NCI-H2081 (cell line): ENCODE measurements around the gene EIF2D.

Experiments
- DNase-seq, 2 experiments: peaks; one replicate each; lab custom pipeline; 2025; lab: John Stamatoyannopoulos, UW

Gene EIF2D

GRCh38 chr1:206569556-206569955 is 42.7 kb downstream of the EIF2D start:
- DNase-seq: no peak

GRCh38 chr1:206568779-206569352 is 43.4 kb downstream of the EIF2D start:
- no peak for DNase-seq

GRCh38 chr1:206568256-206568655 is 44.0 kb downstream of the EIF2D start:
- no peak for DNase-seq

- DNase-seq: peak; percentile 71 to 86
Measured at GRCh38 chr1:206566999-206567398, 45.3 kb downstream of the EIF2D start.

GRCh38 chr1:206565995-206566394 is 46.3 kb downstream of the EIF2D start:
- no peak for DNase-seq

GRCh38 chr1:206563367-206564207 is 48.7 kb downstream of the EIF2D start:
- DNase-seq: no peak

GRCh38 chr1:206560007-206560716 is 52.1 kb downstream of the EIF2D start:
- no peak for DNase-seq

- no peak for DNase-seq
Measured at GRCh38 chr1:206559672-206559995, 52.6 kb downstream of the EIF2D start.

- DNase-seq: no peak
Measured at GRCh38 chr1:206558794-206559671, 53.2 kb downstream of the EIF2D start.

- DNase-seq: peak; percentile 17 to 43
Measured at GRCh38 chr1:206557636-206558473, 54.4 kb downstream of the EIF2D start.

- peak; percentile 78 to 81 for DNase-seq
Measured at GRCh38 chr1:206556750-206557635, 55.3 kb downstream of the EIF2D start.

- peak in 1 of 2 experiments; percentile 24 for DNase-seq
Measured at GRCh38 chr1:206556047-206556749, 56.1 kb downstream of the EIF2D start.

GRCh38 chr1:206555473-206555935 is 56.8 kb downstream of the EIF2D start:
- DNase-seq: no peak

- DNase-seq: no peak
Measured at GRCh38 chr1:206554701-206555472, 57.4 kb downstream of the EIF2D start.

GRCh38 chr1:206554211-206554610 is 58.1 kb downstream of the EIF2D start:
- no peak for DNase-seq

- DNase-seq: no peak
Measured at GRCh38 chr1:206551986-206552326, 60.3 kb downstream of the EIF2D start.

GRCh38 chr1:206551296-206551985 is 60.8 kb downstream of the EIF2D start:
- DNase-seq: no peak

- peak; percentile 26 to 68 for DNase-seq
Measured at GRCh38 chr1:206550446-206550845, 61.8 kb downstream of the EIF2D start.
